Measurements from ENCODE around the gene PLA2G6. TPM values are rescaled to one million over a fixed set of nuclear protein-coding genes. Genes with fewer than 3 reads are reported as not detected.

PLA2G6 gene
- total RNA-seq, 1 experiment from 2014 or later: 36.0 TPM

- Histone ChIP-seq H4K20me1 (ENCODE audit: insufficient read depth) (no peaks in the 10 kb centered on the region), H3K36me3 (ENCODE audit: control insufficient read depth in 1 of 2, insufficient read depth in 2 of 2, low read length in 2 of 2) (no peaks in the 10 kb centered on the region), H3K27ac (ENCODE audit: low read depth, low read length) (no peak overlapping the region), H3K9me2 (ENCODE audit: insufficient read depth) (no peaks in the 10 kb centered on the region), H3K79me2 (ENCODE audit: insufficient read depth, low read length) (no peaks in the 10 kb centered on the region), H2AFZ (ENCODE audit: low read depth, low read length, poor library complexity, severe bottlenecking) (no peak overlapping the region), H3K27me3 (ENCODE audit: insufficient read depth, low read length) (no peaks in the 10 kb centered on the region), H3K9me3 (ENCODE audit: control insufficient read depth in 1 of 2, insufficient read depth in 1 of 2, low read depth in 1 of 2, low read length in 2 of 2) (no peaks in the 10 kb centered on the region), H3K9ac (ENCODE audit: low read length) (no peak overlapping the region), H3K4me2 (ENCODE audit: low read length) (no peak overlapping the region), H3K4me3 (replicated peaks in 1 of 2; ENCODE audit: low read depth in 1 of 2, low read length in 2 of 2) (no peak overlapping the region), H3K4me1 (ENCODE audit: control insufficient read depth in 1 of 2, insufficient read depth in 2 of 2, low read length in 2 of 2) (peaks cover 13 to 16% of the 10 kb centered on the region in 2 experiments)
- ChIA-PET POLR2A (no interaction called here), RAD21 (ENCODE audit: low non-redundant PET in 1 of 2, low total read pairs in 2 of 2, uncharacterized antibody in 2 of 2, unreplicated experiment in 2 of 2) (no interaction called here), CTCF (interaction anchor here (0.5 kb wide), 1 partner anchor 81 kb away, joined by 3 read pairs; no protein-coding TSS in a partner anchor)
- DNase-seq (ENCODE audit: low read depth, low spot score): no peak
- no TSS peak for BruUV-seq (replicated peaks)
- no peak for TF ChIP-seq POLR2A (IDR thresholded peaks at IDR 0.05; ENCODE audit: borderline replicate concordance, extremely low read depth, insufficient read depth, insufficient read length)
- TF ChIP-seq, protein P1, sequence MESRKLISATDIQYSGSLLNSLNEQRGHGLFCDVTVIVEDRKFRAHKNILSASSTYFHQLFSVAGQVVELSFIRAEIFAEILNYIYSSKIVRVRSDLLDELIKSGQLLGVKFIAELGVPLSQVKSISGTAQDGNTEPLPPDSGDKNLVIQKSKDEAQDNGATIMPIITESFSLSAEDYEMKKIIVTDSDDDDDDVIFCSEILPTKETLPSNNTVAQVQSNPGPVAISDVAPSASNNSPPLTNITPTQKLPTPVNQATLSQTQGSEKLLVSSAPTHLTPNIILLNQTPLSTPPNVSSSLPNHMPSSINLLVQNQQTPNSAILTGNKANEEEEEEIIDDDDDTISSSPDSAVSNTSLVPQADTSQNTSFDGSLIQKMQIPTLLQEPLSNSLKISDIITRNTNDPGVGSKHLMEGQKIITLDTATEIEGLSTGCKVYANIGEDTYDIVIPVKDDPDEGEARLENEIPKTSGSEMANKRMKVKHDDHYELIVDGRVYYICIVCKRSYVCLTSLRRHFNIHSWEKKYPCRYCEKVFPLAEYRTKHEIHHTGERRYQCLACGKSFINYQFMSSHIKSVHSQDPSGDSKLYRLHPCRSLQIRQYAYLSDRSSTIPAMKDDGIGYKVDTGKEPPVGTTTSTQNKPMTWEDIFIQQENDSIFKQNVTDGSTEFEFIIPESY (IDR thresholded peaks at IDR 0.05; ENCODE audit: extremely low read depth, insufficient replicate concordance, low read length): no peak
- TF ChIP-seq YY1 (IDR thresholded peaks at IDR 0.05; ENCODE audit: extremely low read depth, insufficient replicate concordance, low read depth, low read length): no peak
- no peak for TF ChIP-seq ZFX (IDR thresholded peaks at IDR 0.05)
- no peak for TF ChIP-seq TCF7L2 (IDR thresholded peaks at IDR 0.05; ENCODE audit: borderline replicate concordance, extremely low read depth, insufficient read depth, insufficient read length)
- no peak for TF ChIP-seq SP1 (IDR thresholded peaks at IDR 0.05; ENCODE audit: low read depth)
- no peak for TF ChIP-seq ZNF274 (IDR thresholded peaks at IDR 0.05; ENCODE audit: low read depth, low read length)
- no peak for TF ChIP-seq JUND (IDR thresholded peaks at IDR 0.05)
- no peak for TF ChIP-seq FOSL1 (IDR thresholded peaks at IDR 0.05; ENCODE audit: low read depth)
- TF ChIP-seq SRF (IDR thresholded peaks at IDR 0.05; ENCODE audit: low read depth): no peak
- TF ChIP-seq, protein P2, sequence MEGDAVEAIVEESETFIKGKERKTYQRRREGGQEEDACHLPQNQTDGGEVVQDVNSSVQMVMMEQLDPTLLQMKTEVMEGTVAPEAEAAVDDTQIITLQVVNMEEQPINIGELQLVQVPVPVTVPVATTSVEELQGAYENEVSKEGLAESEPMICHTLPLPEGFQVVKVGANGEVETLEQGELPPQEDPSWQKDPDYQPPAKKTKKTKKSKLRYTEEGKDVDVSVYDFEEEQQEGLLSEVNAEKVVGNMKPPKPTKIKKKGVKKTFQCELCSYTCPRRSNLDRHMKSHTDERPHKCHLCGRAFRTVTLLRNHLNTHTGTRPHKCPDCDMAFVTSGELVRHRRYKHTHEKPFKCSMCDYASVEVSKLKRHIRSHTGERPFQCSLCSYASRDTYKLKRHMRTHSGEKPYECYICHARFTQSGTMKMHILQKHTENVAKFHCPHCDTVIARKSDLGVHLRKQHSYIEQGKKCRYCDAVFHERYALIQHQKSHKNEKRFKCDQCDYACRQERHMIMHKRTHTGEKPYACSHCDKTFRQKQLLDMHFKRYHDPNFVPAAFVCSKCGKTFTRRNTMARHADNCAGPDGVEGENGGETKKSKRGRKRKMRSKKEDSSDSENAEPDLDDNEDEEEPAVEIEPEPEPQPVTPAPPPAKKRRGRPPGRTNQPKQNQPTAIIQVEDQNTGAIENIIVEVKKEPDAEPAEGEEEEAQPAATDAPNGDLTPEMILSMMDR (IDR thresholded peaks at IDR 0.05 in 2 of 3, conservative IDR thresholded peaks at IDR 0.05 in 1 of 3; ENCODE audit: borderline replicate concordance in 1 of 3, insufficient read depth in 1 of 3, low read depth in 2 of 3, low read length in 2 of 3): no peak
- TF ChIP-seq CEBPB (IDR thresholded peaks at IDR 0.05; ENCODE audit: low read depth): no peak
- TF ChIP-seq, protein P3, sequence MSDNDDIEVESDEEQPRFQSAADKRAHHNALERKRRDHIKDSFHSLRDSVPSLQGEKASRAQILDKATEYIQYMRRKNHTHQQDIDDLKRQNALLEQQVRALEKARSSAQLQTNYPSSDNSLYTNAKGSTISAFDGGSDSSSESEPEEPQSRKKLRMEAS (IDR thresholded peaks at IDR 0.05): no peak
- TF ChIP-seq, protein P4, sequence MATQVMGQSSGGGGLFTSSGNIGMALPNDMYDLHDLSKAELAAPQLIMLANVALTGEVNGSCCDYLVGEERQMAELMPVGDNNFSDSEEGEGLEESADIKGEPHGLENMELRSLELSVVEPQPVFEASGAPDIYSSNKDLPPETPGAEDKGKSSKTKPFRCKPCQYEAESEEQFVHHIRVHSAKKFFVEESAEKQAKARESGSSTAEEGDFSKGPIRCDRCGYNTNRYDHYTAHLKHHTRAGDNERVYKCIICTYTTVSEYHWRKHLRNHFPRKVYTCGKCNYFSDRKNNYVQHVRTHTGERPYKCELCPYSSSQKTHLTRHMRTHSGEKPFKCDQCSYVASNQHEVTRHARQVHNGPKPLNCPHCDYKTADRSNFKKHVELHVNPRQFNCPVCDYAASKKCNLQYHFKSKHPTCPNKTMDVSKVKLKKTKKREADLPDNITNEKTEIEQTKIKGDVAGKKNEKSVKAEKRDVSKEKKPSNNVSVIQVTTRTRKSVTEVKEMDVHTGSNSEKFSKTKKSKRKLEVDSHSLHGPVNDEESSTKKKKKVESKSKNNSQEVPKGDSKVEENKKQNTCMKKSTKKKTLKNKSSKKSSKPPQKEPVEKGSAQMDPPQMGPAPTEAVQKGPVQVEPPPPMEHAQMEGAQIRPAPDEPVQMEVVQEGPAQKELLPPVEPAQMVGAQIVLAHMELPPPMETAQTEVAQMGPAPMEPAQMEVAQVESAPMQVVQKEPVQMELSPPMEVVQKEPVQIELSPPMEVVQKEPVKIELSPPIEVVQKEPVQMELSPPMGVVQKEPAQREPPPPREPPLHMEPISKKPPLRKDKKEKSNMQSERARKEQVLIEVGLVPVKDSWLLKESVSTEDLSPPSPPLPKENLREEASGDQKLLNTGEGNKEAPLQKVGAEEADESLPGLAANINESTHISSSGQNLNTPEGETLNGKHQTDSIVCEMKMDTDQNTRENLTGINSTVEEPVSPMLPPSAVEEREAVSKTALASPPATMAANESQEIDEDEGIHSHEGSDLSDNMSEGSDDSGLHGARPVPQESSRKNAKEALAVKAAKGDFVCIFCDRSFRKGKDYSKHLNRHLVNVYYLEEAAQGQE (IDR thresholded peaks at IDR 0.05; ENCODE audit: low read depth): no peak
- no peak for TF ChIP-seq ELF1 (IDR thresholded peaks at IDR 0.05; ENCODE audit: borderline replicate concordance, low read depth)
- no peak for TF ChIP-seq EZH2phosphoT487 (IDR thresholded peaks at IDR 0.05; ENCODE audit: borderline replicate concordance)
- intact Hi-C loops (cut with micrococcal nuclease): no loop called here
- 0 out of 2 replicates have a peak, but pooled peaks have one; percentile 21 for ATAC-seq
These were observed 59.0 kb downstream of the PLA2G6 start for GRCh38 chr22:38122616-38123015.
